Upper lobe of right lung (tissue), 1 donor: ENCODE data around the gene PROSER3. TPM values are rescaled to one million over a fixed set of nuclear protein-coding genes. Genes with fewer than 3 reads are reported as not detected.

ENCODE experiments used
- ATAC-seq: fragments of 200-7000 bp; cut with Tn5 transposase; one replicate; pipeline ENCODE4 v1.9.1; 2020; ENCODE audit warnings: mild to moderate bottlenecking, moderate library complexity
- DNase-seq: peaks from one replicate; pipeline ENCODE4 v3.0.0-alpha.2; 2020
- H3K27ac ChIP-seq: fragments of 200-600 bp; one replicate; pipeline ENCODE4 v1.8.0; 2022
- H3K27me3 ChIP-seq: fragments of 200-600 bp; one replicate; pipeline ENCODE4 v1.8.0; 2022; ENCODE audit warnings: mild to moderate bottlenecking
- H3K36me3 ChIP-seq: fragments of 200-600 bp; one replicate; pipeline ENCODE4 v1.8.0; 2022
- H3K4me1 ChIP-seq: fragments of 200-600 bp; one replicate; pipeline ENCODE4 v1.8.0; 2022
- H3K4me3 ChIP-seq: fragments of 200-600 bp; one replicate; pipeline ENCODE4 v1.8.0; 2022; ENCODE audit warnings: mild to moderate bottlenecking
- H3K9me3 ChIP-seq: fragments of 200-600 bp; one replicate; pipeline ENCODE4 v1.8.0; 2022
- CTCF ChIP-seq: fragments of 200-600 bp; IDR thresholded peaks from one replicate; pipeline ENCODE4 v1.8.0; 2022; ENCODE audit warnings: antibody characterized with exemption
- intact Hi-C: fragments of 100-400 bp; cut with DNase I; formaldehyde crosslinking; loops from one replicate; pipeline ENCODE4 v1.11.0; 2022
- total RNA-seq: library from RNA; stranded (reverse); fragmentation: NEBNext Ultra II Directional; extraction: Animal tissue kit (Norgen Biotek cat#: 25700); gene quantifications from one replicate; pipeline ENCODE4 v1.2.1, GENCODE V29; 2021
- donor health status: DM: no; HTN: yes; CAD: no; lungs with severe emphysema.

The PROSER3 gene
- total RNA-seq, 1 donor from 2014 or later: 18.2 TPM

DNA sequence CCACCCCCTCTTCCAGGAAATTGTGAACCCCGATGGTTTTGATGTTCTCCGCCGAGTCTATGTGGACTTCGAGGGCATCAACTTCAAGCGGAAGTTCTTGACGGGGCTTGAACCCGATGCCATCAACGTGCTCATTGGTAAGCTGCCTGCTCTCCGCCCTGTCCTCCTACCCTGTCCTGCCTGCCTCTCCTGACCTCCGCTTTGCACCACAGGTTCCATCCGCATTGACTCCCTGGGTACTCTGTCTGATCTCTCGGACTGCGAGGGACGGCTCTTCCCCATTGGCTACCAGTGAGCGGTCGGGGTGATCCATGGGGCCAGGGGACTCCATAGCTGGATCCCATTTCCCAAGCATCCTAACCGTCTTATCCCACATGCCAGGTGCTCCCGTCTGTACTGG lies 27.6 kb upstream of the PROSER3 start:
- Histone ChIP-seq H3K27ac (no peak overlapping the region), H3K4me1 (no peaks in the 10 kb centered on the region), H3K36me3 (peaks cover 89% of the 10 kb centered on the region), H3K27me3 (no peaks in the 10 kb centered on the region), H3K9me3 (no peaks in the 10 kb centered on the region), H3K4me3 (no peak overlapping the region)
- DNase-seq (no peak), ATAC-seq (no peak)
- TF ChIP-seq CTCF: no peak
- intact Hi-C loops: no loop called here

- DNase-seq (no peak), ATAC-seq (no peak)
- Histone ChIP-seq H3K36me3 (peaks cover 83% of the 10 kb centered on the region), H3K4me3 (no peak overlapping the region), H3K9me3 (no peaks in the 10 kb centered on the region), H3K27me3 (no peaks in the 10 kb centered on the region), H3K27ac (no peak overlapping the region), H3K4me1 (no peaks in the 10 kb centered on the region)
- intact Hi-C loops: no loop called here
- TF ChIP-seq CTCF: no peak
Observed at GRCh38 chr19:35731353-35731752, 26.6 kb upstream of the PROSER3 start.

GRCh38 chr19:35731779-35732405 lies 26.1 kb upstream of the PROSER3 start:
- ATAC-seq (no peak), DNase-seq (no peak)
- Histone ChIP-seq H3K27ac (no peak overlapping the region), H3K9me3 (no peaks in the 10 kb centered on the region), H3K4me3 (no peak overlapping the region), H3K27me3 (no peaks in the 10 kb centered on the region), H3K4me1 (no peaks in the 10 kb centered on the region), H3K36me3 (peaks cover 83% of the 10 kb centered on the region)
- no peak for TF ChIP-seq CTCF
- intact Hi-C loops: no loop called here

DNA sequence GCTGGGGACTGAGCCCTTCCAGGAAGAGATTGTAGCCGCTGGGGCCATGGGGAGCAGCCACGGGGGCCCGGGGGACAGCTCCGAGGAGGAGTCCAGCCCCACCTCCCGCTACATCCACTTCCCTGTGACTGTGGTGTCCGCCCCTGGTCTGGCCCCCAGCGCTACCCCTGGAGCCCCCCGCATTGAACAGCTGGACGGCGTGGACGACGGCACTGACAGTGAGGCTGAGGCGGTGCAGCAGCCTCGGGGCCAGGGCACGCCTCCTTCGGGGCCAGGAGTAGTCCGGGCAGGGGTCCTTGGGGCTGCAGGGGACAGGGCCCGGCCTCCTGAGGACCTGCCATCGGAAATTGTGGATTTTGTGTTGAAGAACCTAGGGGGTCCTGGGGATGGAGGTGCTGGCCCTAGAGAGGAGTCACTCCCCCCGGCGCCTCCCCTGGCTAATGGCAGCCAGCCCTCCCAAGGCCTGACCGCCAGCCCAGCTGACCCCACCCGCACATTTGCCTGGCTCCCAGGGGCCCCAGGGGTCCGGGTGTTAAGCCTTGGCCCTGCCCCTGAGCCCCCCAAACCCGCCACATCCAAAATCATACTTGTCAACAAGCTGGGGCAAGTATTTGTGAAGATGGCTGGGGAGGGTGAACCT lies 25.3 kb upstream of the PROSER3 start:
- H3K27me3 ChIP-seq: no peaks in the 10 kb centered on the region
- ATAC-seq (no peak), DNase-seq (no peak)
- intact Hi-C loops: no loop called here
- H3K4me1 ChIP-seq: no peaks in the 10 kb centered on the region
- H3K36me3 ChIP-seq: peaks cover 83% of the 10 kb centered on the region
- no peak overlapping the region for H3K27ac ChIP-seq
- TF ChIP-seq CTCF: no peak
- no peak overlapping the region for H3K4me3 ChIP-seq
- no peaks in the 10 kb centered on the region for H3K9me3 ChIP-seq

GRCh38 chr19:35733180-35734125 lies 24.5 kb upstream of the PROSER3 start:
- intact Hi-C loops: no loop called here
- no peak for DNase-seq
- no peak overlapping the region for H3K4me3 ChIP-seq

More at GRCh38 chr19:35733180-35734125, 24.5 kb upstream of the PROSER3 start:
- Histone ChIP-seq H3K27ac (no peak overlapping the region), H3K9me3 (no peaks in the 10 kb centered on the region), H3K36me3 (peaks cover 83% of the 10 kb centered on the region), H3K27me3 (no peaks in the 10 kb centered on the region), H3K4me1 (no peaks in the 10 kb centered on the region)
- no peak for ATAC-seq
- no peak for TF ChIP-seq CTCF
